Gastroesophageal sphincter (tissue), 4 donors: ENCODE results near the gene ELP4. TPM values are rescaled to one million over a fixed set of nuclear protein-coding genes. Genes with fewer than 3 reads are reported as not detected.

ENCODE experiments used
- ATAC-seq: fragments of 150-250 bp; one replicate; pipeline ENCODE4 v1.9.1; 2016; ENCODE audit warnings: mild to moderate bottlenecking, moderate library complexity
- H3K27ac ChIP-seq, 4 donors: fragments of 200-600 bp; sonication (generic) in 3 of 4; 1 replicate in 3 of 4; 2 replicates in 1 of 4; pipeline ENCODE4 v1.5.1; 2016 to 2019
- H3K27me3 ChIP-seq: fragments of 200-600 bp; sonication (generic); one replicate; pipeline ENCODE4 v1.5.1; 2019
- H3K36me3 ChIP-seq, 2 donors: fragments of 200-600 bp; sonication (generic); one replicate each; pipeline ENCODE4 v1.5.1; 2019; ENCODE audit warnings: control low read depth in 1 of 2
- H3K4me1 ChIP-seq, 3 donors: fragments of 200-600 bp; sonication (generic); 1 replicate in 2 of 3; 2 replicates in 1 of 3; pipeline ENCODE4 v1.5.1; 2016 to 2019; ENCODE audit warnings: control low read depth in 2 of 3
- H3K4me3 ChIP-seq, 2 donors: fragments of 200-600 bp; sonication (generic); one replicate each; pipeline ENCODE4 v1.5.1; 2019; ENCODE audit warnings: mild to moderate bottlenecking in 1 of 2, moderate library complexity in 1 of 2
- H3K9me3 ChIP-seq, 3 donors: fragments of 200-600 bp; sonication (generic); one replicate each; pipeline ENCODE4 v1.5.1; 2017 to 2019; ENCODE audit warnings: control low read depth in 2 of 3
- EP300 ChIP-seq: sonication (generic); formaldehyde crosslinking; IDR thresholded peaks from one replicate; pipeline ENCODE4 v1.6.1; 2017; ENCODE audit warnings: antibody characterized with exemption, mild to moderate bottlenecking
- POLR2A ChIP-seq, 2 donors: fragments of 450-650 bp; IDR thresholded peaks; one replicate each; pipeline ENCODE4 v1.6.1; 2017; ENCODE audit warnings: antibody characterized with exemption in 2 of 2, mild to moderate bottlenecking in 2 of 2, moderate library complexity in 1 of 2
- POLR2AphosphoS5 ChIP-seq: sonication (generic); formaldehyde crosslinking; IDR thresholded peaks from one replicate; pipeline ENCODE4 v1.6.1; 2017; ENCODE audit warnings: antibody characterized with exemption
- WGBS, 2 donors: methylation state at CpG; one replicate each; pipeline ENCODE4 v1.1.5; 2018; ENCODE audit warnings: low coverage in 1 of 2; 5-methylcytosine and 5-hydroxymethylcytosine counted together
- total RNA-seq, 4 donors: library from RNA; depleted of rRNA; stranded (reverse); fragments of >200 nt; gene quantifications; one replicate each; pipeline ENCODE4 v1.1.0, GENCODE V29; 2016
- TF ChIP-seq, protein P1 (sequence below), 4 experiments: fragments of 200-600 bp in 2 of 4; fragments of 450-650 bp in 2 of 4; sonication (generic) in 1 of 4; IDR thresholded peaks; one replicate each; pipeline ENCODE4 v1.5.1; 2017 to 2019; ENCODE audit warnings: antibody characterized with exemption in 4 of 4, mild to moderate bottlenecking in 2 of 4, moderate library complexity in 2 of 4

The ELP4 gene
- total RNA-seq, 4 donors from 2014 or later: 20.6 to 33.8 (median 31.6) TPM

DNA sequence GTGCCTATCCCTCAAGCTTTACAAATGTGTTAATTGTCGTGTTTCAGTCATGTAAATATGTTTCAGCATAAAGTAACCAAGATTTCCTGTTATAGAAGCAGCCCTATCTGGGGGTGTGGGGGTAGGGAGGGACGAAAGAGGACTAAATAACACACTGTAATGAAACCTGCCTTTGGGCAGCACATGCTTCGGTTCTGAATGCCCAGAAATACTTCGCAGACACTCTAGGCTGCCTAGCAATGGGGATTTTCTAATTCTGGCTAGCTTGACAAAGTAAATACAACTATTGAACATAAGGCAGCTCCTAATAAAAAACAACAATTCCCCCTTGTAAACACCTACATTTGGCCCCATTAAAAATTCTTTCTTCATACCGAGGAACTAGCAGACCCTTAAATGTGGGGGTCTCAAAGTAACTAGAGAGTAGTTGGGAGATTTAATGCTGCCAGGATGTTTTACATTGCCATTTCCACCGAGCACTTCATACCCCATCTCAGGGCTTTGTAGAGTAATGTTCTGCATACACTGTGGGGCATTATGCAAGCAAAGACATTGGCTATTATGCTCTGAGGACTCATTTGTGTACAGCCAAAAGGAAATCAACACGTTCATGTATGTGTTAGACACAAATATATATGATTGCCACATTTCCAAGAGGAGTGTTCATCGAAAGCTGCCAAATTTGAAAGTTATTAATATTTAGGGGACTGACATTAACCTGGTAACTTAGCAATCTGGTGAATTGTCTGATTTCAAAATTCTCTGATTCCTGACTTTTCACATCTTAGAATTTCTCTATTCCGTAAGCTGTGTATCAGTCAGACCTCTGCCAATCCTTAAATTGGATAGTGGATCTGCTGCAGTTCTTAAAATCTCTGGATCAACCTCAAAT is 259.4 kb downstream of the ELP4 start:
- no peak overlapping the region for H3K27ac ChIP-seq
- H3K27me3 ChIP-seq: no peaks in the 10 kb centered on the region
- no peak overlapping the region for H3K4me3 ChIP-seq
- no peaks in the 10 kb centered on the region for H3K9me3 ChIP-seq
- ATAC-seq: no peak
- H3K36me3 ChIP-seq: no peaks in the 10 kb centered on the region
- no peak for TF ChIP-seq POLR2AphosphoS5
- no peak for TF ChIP-seq EP300
- no peak for TF ChIP-seq POLR2A (IDR thresholded peaks at IDR 0.05)
- TF ChIP-seq, protein P1, sequence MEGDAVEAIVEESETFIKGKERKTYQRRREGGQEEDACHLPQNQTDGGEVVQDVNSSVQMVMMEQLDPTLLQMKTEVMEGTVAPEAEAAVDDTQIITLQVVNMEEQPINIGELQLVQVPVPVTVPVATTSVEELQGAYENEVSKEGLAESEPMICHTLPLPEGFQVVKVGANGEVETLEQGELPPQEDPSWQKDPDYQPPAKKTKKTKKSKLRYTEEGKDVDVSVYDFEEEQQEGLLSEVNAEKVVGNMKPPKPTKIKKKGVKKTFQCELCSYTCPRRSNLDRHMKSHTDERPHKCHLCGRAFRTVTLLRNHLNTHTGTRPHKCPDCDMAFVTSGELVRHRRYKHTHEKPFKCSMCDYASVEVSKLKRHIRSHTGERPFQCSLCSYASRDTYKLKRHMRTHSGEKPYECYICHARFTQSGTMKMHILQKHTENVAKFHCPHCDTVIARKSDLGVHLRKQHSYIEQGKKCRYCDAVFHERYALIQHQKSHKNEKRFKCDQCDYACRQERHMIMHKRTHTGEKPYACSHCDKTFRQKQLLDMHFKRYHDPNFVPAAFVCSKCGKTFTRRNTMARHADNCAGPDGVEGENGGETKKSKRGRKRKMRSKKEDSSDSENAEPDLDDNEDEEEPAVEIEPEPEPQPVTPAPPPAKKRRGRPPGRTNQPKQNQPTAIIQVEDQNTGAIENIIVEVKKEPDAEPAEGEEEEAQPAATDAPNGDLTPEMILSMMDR (IDR thresholded peaks at IDR 0.05): no peak
- 81 to 96% methylated on average over 8 to 9 of the region's 9 CpGs for WGBS, 2 donors
- H3K4me1 ChIP-seq: no peaks in the 10 kb centered on the region

DNA sequence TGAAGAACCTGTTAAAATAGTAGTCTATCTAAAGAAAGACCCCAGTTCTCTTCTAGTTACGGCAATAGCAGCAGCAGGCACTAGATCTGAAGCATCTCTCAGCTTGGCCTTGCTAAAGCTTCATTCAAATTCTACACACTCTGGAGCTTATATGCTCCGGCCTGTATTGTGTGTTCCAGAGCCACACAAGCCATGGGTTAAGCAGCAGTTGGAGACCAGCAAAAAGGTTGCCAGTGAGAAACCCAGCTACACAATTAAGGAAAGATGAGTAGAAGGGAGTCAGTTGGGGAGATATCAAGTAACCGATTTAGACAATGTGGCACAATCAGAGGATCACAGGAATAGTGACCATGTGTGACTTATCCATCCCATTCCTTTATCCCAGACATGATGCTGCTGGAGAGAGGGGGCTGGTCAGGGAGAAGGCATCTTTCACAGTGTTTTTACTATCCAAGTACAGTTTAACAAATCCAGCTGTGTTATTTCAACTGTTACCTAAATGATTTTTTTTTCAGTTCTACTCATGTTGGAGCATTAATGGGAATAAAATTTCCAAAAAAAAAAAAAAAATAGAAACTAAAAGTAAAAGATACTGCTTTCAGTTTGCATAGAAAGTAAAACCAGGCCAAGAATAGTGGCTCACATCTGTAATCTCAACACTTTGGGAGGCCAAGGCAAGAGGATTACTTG is 260.6 kb downstream of the ELP4 start:
- Histone ChIP-seq H3K9me3 (no peaks in the 10 kb centered on the region), H3K27ac (no peak overlapping the region), H3K4me1 (no peaks in the 10 kb centered on the region), H3K27me3 (no peaks in the 10 kb centered on the region), H3K4me3 (no peak overlapping the region), H3K36me3 (no peaks in the 10 kb centered on the region)
- ATAC-seq: no peak
- WGBS, 2 donors: 72 to 79% methylated on average over 3 of the region's 3 CpGs
- no peak for TF ChIP-seq POLR2AphosphoS5
- TF ChIP-seq, protein P1 (IDR thresholded peaks at IDR 0.05): no peak
- TF ChIP-seq POLR2A (IDR thresholded peaks at IDR 0.05): no peak
- TF ChIP-seq EP300: no peak

DNA sequence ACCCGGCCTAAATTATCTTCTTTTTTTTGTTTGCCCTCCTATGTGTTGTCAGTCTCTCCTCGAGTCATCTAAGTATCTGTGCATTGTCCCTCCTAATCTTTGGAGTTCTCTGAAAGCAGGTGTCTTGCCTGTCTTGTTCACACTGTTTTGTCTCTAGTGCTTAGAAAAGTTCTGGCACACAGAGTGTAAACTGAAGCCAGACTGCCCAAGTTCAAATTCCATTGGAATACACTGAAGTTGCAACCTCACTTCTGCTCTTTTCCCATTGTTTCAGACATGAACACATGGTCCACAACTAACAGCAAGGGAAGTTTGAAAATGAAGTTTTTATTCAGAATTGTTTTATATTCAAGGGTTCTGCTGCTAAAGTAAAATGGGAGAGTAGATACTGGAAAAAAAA is 262.8 kb downstream of the ELP4 start:
- Histone ChIP-seq H3K27ac (no peak overlapping the region), H3K4me1 (no peaks in the 10 kb centered on the region), H3K36me3 (no peaks in the 10 kb centered on the region), H3K9me3 (no peaks in the 10 kb centered on the region), H3K4me3 (no peak overlapping the region), H3K27me3 (no peaks in the 10 kb centered on the region)
- no peak for ATAC-seq
- 48% methylated on average over 2 of the region's 2 CpGs; no CpG with 5 or more reads in 1 of the 2 donors for WGBS, 2 donors
- TF ChIP-seq POLR2AphosphoS5: no peak
- TF ChIP-seq, protein P1 (IDR thresholded peaks at IDR 0.05): no peak
- no peak for TF ChIP-seq EP300
- TF ChIP-seq POLR2A (IDR thresholded peaks at IDR 0.05): no peak

DNA sequence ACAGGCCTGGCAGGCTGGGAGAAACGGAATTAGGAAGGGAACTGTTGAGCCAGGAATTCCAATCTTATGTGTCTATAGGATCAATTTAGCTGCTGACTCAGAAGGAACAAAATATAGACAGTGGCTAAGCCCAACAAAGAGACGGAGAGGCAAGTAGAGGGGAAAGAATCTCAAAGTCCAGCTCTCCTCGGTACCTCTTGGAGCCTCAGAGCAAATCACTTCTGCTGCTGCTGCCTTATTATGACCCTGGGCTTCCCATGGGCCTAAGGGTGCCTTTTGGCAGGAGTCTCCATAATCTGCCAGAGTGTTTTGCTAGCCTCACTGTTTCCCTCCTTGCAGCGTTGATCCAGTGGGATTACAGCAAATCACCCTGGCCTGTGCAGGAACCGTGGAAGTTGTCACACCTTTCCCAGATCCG is 269.8 kb downstream of the ELP4 start:
- no peak for ATAC-seq
- peaks cover 0 to 8% (median 0%) of the 10 kb centered on the region in 3 donors for H3K4me1 ChIP-seq
- TF ChIP-seq, protein P1 (IDR thresholded peaks at IDR 0.05): no peak
- TF ChIP-seq POLR2AphosphoS5 (no peak), POLR2A (IDR thresholded peaks at IDR 0.05) (no peak), EP300 (no peak)
- no peaks in the 10 kb centered on the region for H3K27me3 ChIP-seq
- 38 to 75% methylated on average over 3 of the region's 6 CpGs for WGBS, 2 donors
- no peaks in the 10 kb centered on the region for H3K9me3 ChIP-seq
- H3K36me3 ChIP-seq: peaks cover 0 to 5% of the 10 kb centered on the region in 2 donors
- no peak overlapping the region for H3K4me3 ChIP-seq
- no peak overlapping the region for H3K27ac ChIP-seq
